Measurements from ENCODE around the gene BEST4. TPM values are rescaled to one million over a fixed set of nuclear protein-coding genes. Genes with fewer than 3 reads are reported as not detected.

Gene BEST4
- total and polyA plus RNA-seq, 2 of the 13 experiments (the other 11 are each of a cell fraction or from before 2014, with no cell fraction given), result 0.77 to 1.4 TPM

GRCh38 chr1:44784094-44785028 lies 3.6 kb downstream of the BEST4 start (continued):
- no peak for TF ChIP-seq ZNF407 (CRISPR knock-in tag; IDR thresholded peaks at IDR 0.05; ENCODE audit: not compliant biosample characterization)
- 0 out of 2 replicates have a peak, but pooled peaks have one; percentile 82 for TF ChIP-seq ZNF253 (CRISPR knock-in tag; IDR thresholded peaks at IDR 0.05; ENCODE audit: borderline replicate concordance)
- no peak for TF ChIP-seq CBX2 (IDR thresholded peaks at IDR 0.05; ENCODE audit: low read depth, low read length)
- no peak for TF ChIP-seq CBX2 (CRISPR knock-in tag; IDR thresholded peaks at IDR 0.05; ENCODE audit: low read depth)
- 0 out of 2 replicates have a peak, but pooled peaks have one; percentile 35 for TF ChIP-seq WIZ (CRISPR knock-in tag; IDR thresholded peaks at IDR 0.05)
- TF ChIP-seq ZNF672 (CRISPR knock-in tag; IDR thresholded peaks at IDR 0.05), result no peak
- TF ChIP-seq ZNF772 (CRISPR knock-in tag; IDR thresholded peaks at IDR 0.05), result no peak
- TF ChIP-seq PAF1 (CRISPR knock-in tag; IDR thresholded peaks at IDR 0.05), result no peak
- no peak for TF ChIP-seq ATM (IDR thresholded peaks at IDR 0.05; ENCODE audit: borderline replicate concordance)
- TF ChIP-seq, protein P1, sequence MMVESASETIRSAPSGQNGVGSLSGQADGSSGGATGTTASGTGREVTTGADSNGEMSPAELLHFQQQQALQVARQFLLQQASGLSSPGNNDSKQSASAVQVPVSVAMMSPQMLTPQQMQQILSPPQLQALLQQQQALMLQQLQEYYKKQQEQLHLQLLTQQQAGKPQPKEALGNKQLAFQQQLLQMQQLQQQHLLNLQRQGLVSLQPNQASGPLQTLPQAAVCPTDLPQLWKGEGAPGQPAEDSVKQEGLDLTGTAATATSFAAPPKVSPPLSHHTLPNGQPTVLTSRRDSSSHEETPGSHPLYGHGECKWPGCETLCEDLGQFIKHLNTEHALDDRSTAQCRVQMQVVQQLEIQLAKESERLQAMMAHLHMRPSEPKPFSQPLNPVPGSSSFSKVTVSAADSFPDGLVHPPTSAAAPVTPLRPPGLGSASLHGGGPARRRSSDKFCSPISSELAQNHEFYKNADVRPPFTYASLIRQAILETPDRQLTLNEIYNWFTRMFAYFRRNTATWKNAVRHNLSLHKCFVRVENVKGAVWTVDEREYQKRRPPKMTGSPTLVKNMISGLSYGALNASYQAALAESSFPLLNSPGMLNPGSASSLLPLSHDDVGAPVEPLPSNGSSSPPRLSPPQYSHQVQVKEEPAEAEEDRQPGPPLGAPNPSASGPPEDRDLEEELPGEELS (CRISPR knock-in tag; IDR thresholded peaks at IDR 0.05), result no peak
- TF ChIP-seq GATAD2A (CRISPR knock-in tag; IDR thresholded peaks at IDR 0.05), result peak; percentile 45; the same call in 1 of the 2 replicates
- no peak for TF ChIP-seq ZNF296 (CRISPR knock-in tag; conservative IDR thresholded peaks at IDR 0.05)
- peak; percentile 47; the same call in 1 of the 2 replicates for TF ChIP-seq HIVEP1 (CRISPR knock-in tag; IDR thresholded peaks at IDR 0.05)
- TF ChIP-seq SETDB1 (CRISPR knock-in tag; IDR thresholded peaks at IDR 0.05; ENCODE audit: borderline replicate concordance), result no peak
- TF ChIP-seq, protein P2, sequence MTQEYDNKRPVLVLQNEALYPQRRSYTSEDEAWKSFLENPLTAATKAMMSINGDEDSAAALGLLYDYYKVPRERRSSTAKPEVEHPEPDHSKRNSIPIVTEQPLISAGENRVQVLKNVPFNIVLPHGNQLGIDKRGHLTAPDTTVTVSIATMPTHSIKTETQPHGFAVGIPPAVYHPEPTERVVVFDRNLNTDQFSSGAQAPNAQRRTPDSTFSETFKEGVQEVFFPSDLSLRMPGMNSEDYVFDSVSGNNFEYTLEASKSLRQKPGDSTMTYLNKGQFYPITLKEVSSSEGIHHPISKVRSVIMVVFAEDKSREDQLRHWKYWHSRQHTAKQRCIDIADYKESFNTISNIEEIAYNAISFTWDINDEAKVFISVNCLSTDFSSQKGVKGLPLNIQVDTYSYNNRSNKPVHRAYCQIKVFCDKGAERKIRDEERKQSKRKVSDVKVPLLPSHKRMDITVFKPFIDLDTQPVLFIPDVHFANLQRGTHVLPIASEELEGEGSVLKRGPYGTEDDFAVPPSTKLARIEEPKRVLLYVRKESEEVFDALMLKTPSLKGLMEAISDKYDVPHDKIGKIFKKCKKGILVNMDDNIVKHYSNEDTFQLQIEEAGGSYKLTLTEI (CRISPR knock-in tag; conservative IDR thresholded peaks at IDR 0.05), result no peak
- TF ChIP-seq SRY (CRISPR knock-in tag; IDR thresholded peaks at IDR 0.05), result 0 out of 2 replicates have a peak, but pooled peaks have one; percentile 71

All from HepG2 (cell line).